ENCODE results near the gene LGALS9.
"Not testable (repeated sequence)": the region's sequence is repeated elsewhere in the genome, so short reads cannot be mapped to it uniquely, and the experiment has no call there.

The LGALS9 gene

GRCh38 chr17:27651411-27652345 is 20.7 kb downstream of the LGALS9 start:
- peak; percentile 47 for DNase-seq (ENCODE audit: low spot score)
- no CpG with 5 or more reads among the region's 16 CpGs for WGBS, 2 donors (ENCODE audit: extremely low coverage in 2 of 2, insufficient read length in 2 of 2, insufficient replicate concordance in 1 of 2)

GRCh38 chr17:27653449-27653971 is 22.5 kb downstream of the LGALS9 start:
- H4K8ac ChIP-seq (ENCODE audit: low read depth, low read length) = peak overlapping the region; percentile 6
- not testable (repeated sequence) for H3K23ac ChIP-seq (ENCODE audit: low read depth, low read length, poor library complexity); H3K4me3 ChIP-seq (ENCODE audit: low read length in 2 of 2); H3K14ac ChIP-seq (ENCODE audit: low read length); H3K4me2 ChIP-seq (ENCODE audit: insufficient read depth, low read length, poor library complexity, severe bottlenecking); H2BK15ac ChIP-seq (ENCODE audit: low read length); H4K91ac ChIP-seq (ENCODE audit: low read depth, low read length, poor library complexity); H3K36me3 ChIP-seq (replicated peaks in 1 of 2; ENCODE audit: control insufficient read depth in 2 of 2, insufficient read depth in 2 of 2, low read length in 2 of 2); H2BK120ac ChIP-seq (ENCODE audit: low read depth, low read length); H3K4me1 ChIP-seq (ENCODE audit: control insufficient read depth in 2 of 2, insufficient read depth in 1 of 2, low read depth in 1 of 2, low read length in 2 of 2); DNase-seq (ENCODE audit: low spot score); H3K9me3 ChIP-seq (replicated peaks in 1 of 2; ENCODE audit: control insufficient read depth in 2 of 2, insufficient read depth in 1 of 2, low read depth in 1 of 2, low read length in 2 of 2); H2BK12ac ChIP-seq (ENCODE audit: low read length); H3K18ac ChIP-seq (ENCODE audit: low read length); H3K79me1 ChIP-seq (ENCODE audit: low read depth, low read length); H3K27ac ChIP-seq (replicated peaks; ENCODE audit: low read length); H2AK5ac ChIP-seq (ENCODE audit: low read depth, low read length); H3K27me3 ChIP-seq (ENCODE audit: control insufficient read depth in 3 of 3, insufficient read depth in 3 of 3, low read depth in 1 of 3, low read length in 3 of 3); H3K4ac ChIP-seq (ENCODE audit: low read length); H2AFZ ChIP-seq (ENCODE audit: low read length); H2BK5ac ChIP-seq (ENCODE audit: low read length); H3K9ac ChIP-seq (ENCODE audit: low read depth, low read length, poor library complexity)
- WGBS, 2 donors (ENCODE audit: extremely low coverage in 2 of 2, insufficient read length in 2 of 2, insufficient replicate concordance in 1 of 2) = no CpG with 5 or more reads among the region's 9 CpGs

More at GRCh38 chr17:27651411-27652345, 20.7 kb downstream of the LGALS9 start:
- Histone ChIP-seq H3K9ac (ENCODE audit: low read depth, low read length, poor library complexity) (no peak overlapping the region), H2AK5ac (ENCODE audit: low read depth, low read length) (no peak overlapping the region), H3K27me3 (ENCODE audit: control insufficient read depth in 3 of 3, insufficient read depth in 3 of 3, low read depth in 1 of 3, low read length in 3 of 3) (peaks cover 0 to 3% (median 0%) of the 10 kb centered on the region in 3 experiments), H2BK15ac (ENCODE audit: low read length) (no peak overlapping the region), H3K18ac (ENCODE audit: low read length) (no peak overlapping the region), H3K4me1 (ENCODE audit: control insufficient read depth in 2 of 2, insufficient read depth in 1 of 2, low read depth in 1 of 2, low read length in 2 of 2) (peaks cover 0 to 4% of the 10 kb centered on the region in 2 donors), H3K27ac (replicated peaks; ENCODE audit: low read length) (no peak overlapping the region), H3K79me1 (ENCODE audit: low read depth, low read length) (no peaks in the 10 kb centered on the region), H2BK120ac (ENCODE audit: low read depth, low read length) (no peak overlapping the region), H3K4me2 (ENCODE audit: insufficient read depth, low read length, poor library complexity, severe bottlenecking) (no peak overlapping the region), H3K4ac (ENCODE audit: low read length) (no peak overlapping the region), H2AFZ (ENCODE audit: low read length) (peak overlapping the region; percentile 71), H2BK5ac (ENCODE audit: low read length) (no peak overlapping the region), H2BK12ac (ENCODE audit: low read length) (no peak overlapping the region), H3K23ac (ENCODE audit: low read depth, low read length, poor library complexity) (no peak overlapping the region), H3K9me3 (replicated peaks in 1 of 2; ENCODE audit: control insufficient read depth in 2 of 2, insufficient read depth in 1 of 2, low read depth in 1 of 2, low read length in 2 of 2) (no peaks in the 10 kb centered on the region), H4K8ac (ENCODE audit: low read depth, low read length) (no peak overlapping the region), H3K4me3 (ENCODE audit: low read length in 2 of 2) (no peak overlapping the region), H3K14ac (ENCODE audit: low read length) (no peak overlapping the region), H3K36me3 (replicated peaks in 1 of 2; ENCODE audit: control insufficient read depth in 2 of 2, insufficient read depth in 2 of 2, low read length in 2 of 2) (no peaks in the 10 kb centered on the region), H4K91ac (ENCODE audit: low read depth, low read length, poor library complexity) (no peak overlapping the region)

DNA sequence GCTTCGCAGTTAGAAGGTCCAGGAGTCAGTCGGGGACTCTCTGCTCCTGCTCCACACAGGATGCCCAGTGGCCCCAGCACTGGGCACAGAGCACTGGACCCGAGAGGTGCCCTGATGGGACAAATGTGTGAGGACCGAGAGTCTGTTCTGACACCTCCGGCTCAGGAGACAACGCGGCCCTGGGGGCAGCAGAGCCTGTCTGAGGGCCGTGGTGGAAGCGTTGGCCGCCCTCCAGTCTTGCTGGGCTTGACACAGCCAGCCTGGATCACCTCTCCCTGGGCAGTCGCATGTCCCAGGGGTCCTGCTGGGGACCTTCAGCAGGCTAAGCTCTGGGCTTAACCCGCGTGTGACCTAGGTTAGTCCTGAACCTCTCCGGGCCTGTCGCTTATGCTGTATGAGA is 23.1 kb downstream of the LGALS9 start:
- Histone ChIP-seq H2AK5ac (ENCODE audit: low read depth, low read length) (no peak overlapping the region), H3K4ac (ENCODE audit: low read length) (no peak overlapping the region), H3K79me1 (ENCODE audit: low read depth, low read length) (no peaks in the 10 kb centered on the region), H3K9me3 (replicated peaks in 1 of 2; ENCODE audit: control insufficient read depth in 2 of 2, insufficient read depth in 1 of 2, low read depth in 1 of 2, low read length in 2 of 2) (no peaks in the 10 kb centered on the region), H3K36me3 (replicated peaks in 1 of 2; ENCODE audit: control insufficient read depth in 2 of 2, insufficient read depth in 2 of 2, low read length in 2 of 2) (no peaks in the 10 kb centered on the region), H3K4me2 (ENCODE audit: insufficient read depth, low read length, poor library complexity, severe bottlenecking) (no peak overlapping the region), H3K27me3 (ENCODE audit: control insufficient read depth in 3 of 3, insufficient read depth in 3 of 3, low read depth in 1 of 3, low read length in 3 of 3) (peaks cover 0 to 3% (median 0%) of the 10 kb centered on the region in 3 experiments), H3K4me3 (ENCODE audit: low read length in 2 of 2) (no peak overlapping the region), H3K27ac (replicated peaks; ENCODE audit: low read length) (no peak overlapping the region), H3K14ac (ENCODE audit: low read length) (peak overlapping the region; percentile 67), H2BK12ac (ENCODE audit: low read length) (peak overlapping the region; percentile 60), H2AFZ (ENCODE audit: low read length) (peak overlapping the region; percentile 86), H3K23ac (ENCODE audit: low read depth, low read length, poor library complexity) (no peak overlapping the region), H2BK120ac (ENCODE audit: low read depth, low read length) (no peak overlapping the region), H3K9ac (ENCODE audit: low read depth, low read length, poor library complexity) (peak overlapping the region; percentile 74), H4K8ac (ENCODE audit: low read depth, low read length) (no peak overlapping the region), H4K91ac (ENCODE audit: low read depth, low read length, poor library complexity) (no peak overlapping the region), H3K18ac (ENCODE audit: low read length) (no peak overlapping the region), H2BK15ac (ENCODE audit: low read length) (no peak overlapping the region), H3K4me1 (ENCODE audit: control insufficient read depth in 2 of 2, insufficient read depth in 1 of 2, low read depth in 1 of 2, low read length in 2 of 2) (peaks cover 0 to 2% of the 10 kb centered on the region in 2 donors), H2BK5ac (ENCODE audit: low read length) (no peak overlapping the region)
- DNase-seq (ENCODE audit: low spot score) = no peak
- WGBS, 2 donors (ENCODE audit: extremely low coverage in 2 of 2, insufficient read length in 2 of 2, insufficient replicate concordance in 1 of 2) = no CpG with 5 or more reads among the region's 15 CpGs
